Brain microvascular endothelial cell (primary cell): Measurements from ENCODE around the gene ERC2.
A peak's percentile ranks its signal among the peaks of the same experiment; 100 is the strongest.
"Not testable (repeated sequence)": the region's sequence is repeated elsewhere in the genome, so short reads cannot be mapped to it uniquely, and the experiment has no call there.

Source experiments
- DNase-seq: peaks from one replicate; pipeline ENCODE4 v3.0.0-alpha.2; 2020
- H3K27ac ChIP-seq: fragments of 250-450 bp; sonication (Bioruptor Pico); 2 replicates; pipeline ENCODE4 v1.5.1; 2020; ENCODE audit warnings: mild to moderate bottlenecking, moderate library complexity
- H3K27me3 ChIP-seq: fragments of 250-450 bp; sonication (Bioruptor Pico); replicated peaks from 2 replicates; pipeline ENCODE4 v1.5.1; 2020; ENCODE audit warnings: mild to moderate bottlenecking
- H3K36me3 ChIP-seq: fragments of 250-450 bp; sonication (Bioruptor Pico); replicated peaks from 2 replicates; pipeline ENCODE4 v1.5.1; 2020; ENCODE audit warnings: mild to moderate bottlenecking
- H3K4me3 ChIP-seq: 2 replicates; pipeline ENCODE4 v1.5.1; 2011; ENCODE audit warnings: low read depth, mild to moderate bottlenecking, control low read depth, low read length, moderate library complexity
- CTCF ChIP-seq: IDR thresholded peaks from 2 replicates; pipeline ENCODE4 v1.5.1; 2011; ENCODE audit warnings: low read depth, mild to moderate bottlenecking, moderate library complexity, low read length, control low read depth, inconsistent platforms; ENCODE audit errors: missing control alignments
- in situ Hi-C: cut with HindIII; loops from 2 replicates; pipeline ENCODE4 v1.10.0; 2017; ENCODE audit warnings: low sequenced_read_pairs, low pct_ligation_motif_present

ERC2 gene

GRCh38 chr3:56468184-56469106, at the start of gene ERC2:
ERC2 (minus strand) TSS chr3:56468467.
- DNase-seq: no peak
- Histone ChIP-seq H3K36me3 (no peaks in the 10 kb centered on the region), H3K4me3 (peak within 1 kb of the TSS; percentile 55), H3K27me3 (no peaks in the 10 kb centered on the region), H3K27ac (no peak within 1 kb of the TSS)
- TF ChIP-seq CTCF: peak; percentile 26
- in situ Hi-C loops: no loop called here

DNA sequence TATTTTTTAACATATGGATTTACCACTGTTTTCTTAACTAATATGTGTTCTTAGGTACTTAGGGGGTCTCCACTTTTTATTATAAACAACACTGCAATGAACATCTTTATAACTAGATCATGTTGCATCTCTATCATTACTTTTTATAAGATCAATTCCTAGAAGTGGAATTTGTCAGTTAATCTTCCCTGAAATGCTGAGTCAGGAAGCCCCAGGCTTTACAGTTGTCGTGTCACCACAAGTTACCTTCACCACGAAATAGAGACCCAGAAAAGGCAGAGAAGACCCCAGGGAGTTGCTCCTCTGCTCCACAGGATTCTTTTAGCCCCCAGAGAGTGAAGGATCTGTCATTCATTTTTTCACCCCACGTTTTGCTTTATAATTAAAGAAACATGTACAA, 34.5 kb upstream of the ERC2 start:
- Histone ChIP-seq H3K27ac (no peak overlapping the region), H3K27me3 (no peaks in the 10 kb centered on the region), H3K36me3 (no peaks in the 10 kb centered on the region), H3K4me3 (no peak overlapping the region)
- no peak for DNase-seq
- TF ChIP-seq CTCF: no peak
- in situ Hi-C loops: no loop called here

GRCh38 chr3:56496376-56496775, 28.1 kb upstream of the ERC2 start:
- in situ Hi-C loops, DNase-seq, H3K36me3 ChIP-seq, H3K27me3 ChIP-seq, H3K27ac ChIP-seq, H3K4me3 ChIP-seq: not testable (repeated sequence)

DNA sequence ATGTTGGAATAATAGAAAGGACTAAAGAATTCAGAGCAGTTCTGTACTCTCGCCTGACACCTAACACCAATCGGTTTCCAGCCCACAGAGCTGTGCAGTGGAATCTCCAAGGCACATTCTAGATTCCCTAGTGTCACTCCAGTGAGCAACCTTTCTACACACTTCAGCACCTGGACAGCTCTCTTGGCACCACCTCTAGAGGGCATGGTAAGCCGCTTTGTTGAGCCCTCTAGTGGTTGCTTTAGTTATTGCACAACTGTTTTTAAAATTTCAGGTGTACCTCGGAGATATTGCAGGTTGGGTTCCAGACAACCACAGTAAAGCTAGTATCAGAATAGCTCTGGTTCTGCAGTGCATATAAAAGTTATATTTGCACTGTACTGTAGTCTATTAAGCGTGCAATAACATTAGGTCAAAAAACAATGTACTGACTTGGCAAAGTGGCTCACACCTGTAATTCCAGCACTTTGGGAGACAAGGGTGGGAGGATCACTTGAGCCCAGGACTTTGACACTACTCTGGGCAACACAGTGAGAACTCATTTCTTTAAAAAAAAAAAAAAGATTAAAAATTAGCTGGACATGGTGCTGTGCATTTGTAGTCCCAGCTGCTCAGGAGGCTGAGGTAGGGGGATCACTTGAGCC, 26.5 kb upstream of the ERC2 start:
- Histone ChIP-seq H3K4me3 (no peak overlapping the region), H3K27ac (no peak overlapping the region), H3K36me3 (no peaks in the 10 kb centered on the region), H3K27me3 (no peaks in the 10 kb centered on the region)
- in situ Hi-C loops: no loop called here
- peak; percentile 79 for DNase-seq
- peak; percentile 96 for TF ChIP-seq CTCF

DNA sequence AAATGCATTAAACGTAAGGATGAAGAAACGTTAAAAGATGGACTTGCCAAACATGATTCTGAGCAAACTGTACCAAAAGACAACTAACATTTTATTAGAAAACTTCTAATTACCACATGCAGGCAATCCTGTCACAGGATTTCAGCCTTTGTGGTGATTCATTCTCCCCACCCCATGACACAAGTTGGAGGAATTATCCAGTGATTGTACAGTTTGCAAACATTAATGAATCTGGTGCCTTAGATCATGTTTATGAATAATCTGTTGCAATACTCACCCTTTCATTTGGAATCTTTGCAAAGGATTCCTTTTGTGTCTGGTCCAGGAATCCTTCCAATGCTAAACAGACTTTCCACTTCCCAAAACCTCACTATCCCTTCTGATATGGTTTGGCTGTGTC, 23.3 kb upstream of the ERC2 start:
- DNase-seq: no peak
- H3K36me3 ChIP-seq: no peaks in the 10 kb centered on the region
- in situ Hi-C loops: no loop called here
- no peaks in the 10 kb centered on the region for H3K27me3 ChIP-seq
- H3K27ac ChIP-seq: no peak overlapping the region
- no peak overlapping the region for H3K4me3 ChIP-seq
- no peak for TF ChIP-seq CTCF

DNA sequence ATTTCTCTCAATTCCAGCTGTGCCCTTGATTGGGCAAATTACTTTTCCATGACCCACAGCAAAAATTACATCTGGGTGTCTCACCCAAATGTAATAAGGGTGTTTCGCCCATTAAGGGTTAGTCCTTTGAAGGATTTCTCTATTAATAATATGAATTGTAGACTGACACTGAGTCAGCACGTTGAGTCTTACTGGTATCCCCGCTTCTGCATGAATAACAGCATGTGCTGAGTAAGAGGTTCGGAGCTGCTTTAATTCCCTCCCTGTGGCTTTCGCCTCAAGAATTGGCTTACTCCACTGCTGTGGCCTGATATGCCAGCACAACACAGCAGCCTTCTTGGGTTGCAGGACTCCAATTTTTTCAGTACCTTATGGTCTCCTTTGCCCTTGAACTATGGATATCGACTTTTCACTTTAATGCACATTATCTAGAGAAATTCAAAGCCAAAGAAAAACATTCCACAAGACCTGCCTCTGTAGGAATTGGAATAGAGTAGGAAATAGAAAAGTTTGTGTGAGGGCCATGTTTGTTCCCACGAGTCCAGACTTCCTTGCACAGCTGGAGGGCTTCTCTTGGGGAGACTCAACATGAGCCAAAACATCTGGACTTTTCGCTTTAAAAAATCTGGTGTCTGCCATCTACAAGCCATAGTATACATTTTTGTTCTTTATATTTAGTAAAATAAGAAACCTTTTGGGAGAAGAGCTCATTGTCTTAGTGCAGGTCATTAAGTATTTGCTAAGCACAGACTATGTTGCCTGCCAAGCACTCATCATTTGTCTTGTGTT, 20.7 kb upstream of the ERC2 start:
- no peak for TF ChIP-seq CTCF
- no peaks in the 10 kb centered on the region for H3K27me3 ChIP-seq
- no peak overlapping the region for H3K27ac ChIP-seq
- H3K36me3 ChIP-seq: no peaks in the 10 kb centered on the region
- no peak overlapping the region for H3K4me3 ChIP-seq
- DNase-seq: no peak
- in situ Hi-C loops: no loop called here
